Heart right ventricle (tissue), 16 donors: ENCODE measurements around the gene MAP7D2. TPM values are rescaled to one million over a fixed set of nuclear protein-coding genes. Genes with fewer than 3 reads are reported as not detected.

ENCODE experiments used
- ATAC-seq, 8 donors: fragments of 200-7000 bp; cut with Tn5 transposase; one replicate each; pipeline ENCODE4 v1.9.1; 2020; ENCODE audit warnings: mild to moderate bottlenecking in 8 of 8, moderate library complexity in 8 of 8, moderate number of reproducible peaks in 1 of 8
- DNase-seq, 2 donors: peaks; one replicate each; pipeline ENCODE4 v3.0.0-alpha.2; 2020
- H3K27ac ChIP-seq, 10 donors: fragments of 200-600 bp; sonication (generic) in 2 of 10; one replicate each; pipeline versions ENCODE4 v1.5.0 to v1.8.0; 2020 to 2022; ENCODE audit warnings: mild to moderate bottlenecking in 3 of 10
- H3K27me3 ChIP-seq, 7 donors: fragments of 200-600 bp; one replicate each; pipeline ENCODE4 v1.8.0; 2021 to 2022; ENCODE audit warnings: mild to moderate bottlenecking in 2 of 7
- H3K36me3 ChIP-seq, 9 donors: fragments of 200-600 bp; sonication (generic) in 1 of 9; one replicate each; pipeline versions ENCODE4 v1.5.0 to v1.8.0; 2020 to 2022; ENCODE audit warnings: mild to moderate bottlenecking in 2 of 9
- H3K4me1 ChIP-seq, 9 donors: fragments of 200-600 bp; sonication (generic) in 1 of 9; one replicate each; pipeline versions ENCODE4 v1.5.0 to v1.8.0; 2020 to 2022; ENCODE audit warnings: mild to moderate bottlenecking in 4 of 9
- H3K4me3 ChIP-seq, 10 donors: fragments of 200-600 bp; sonication (generic) in 2 of 10; one replicate each; pipeline versions ENCODE4 v1.5.0 to v1.8.0; 2020 to 2022; ENCODE audit warnings: mild to moderate bottlenecking in 7 of 10, moderate library complexity in 2 of 10
- H3K9me3 ChIP-seq, 11 donors: fragments of 200-600 bp in 10 of 11; sonication (generic) in 2 of 11; one replicate each; pipeline versions ENCODE4 v1.5.0 to v1.8.0; 2013 to 2022; ENCODE audit warnings: mild to moderate bottlenecking in 2 of 11, control low read depth in 1 of 11, moderate library complexity in 1 of 11
- WGBS, 2 donors: extraction: QIAGEN DNeasy Blood & Tissue Kit; methylation state at CpG; one replicate each; pipeline ENCODE4 v1.1.7; 2013; ENCODE audit warnings: inconsistent platforms in 1 of 2; 5-methylcytosine and 5-hydroxymethylcytosine counted together
- intact Hi-C, 10 donors: fragments of 100-400 bp; cut with DNase I; formaldehyde crosslinking; loops; one replicate each; pipeline versions ENCODE4 v1.11.1 to v1.14.2; 2022
- polyA plus RNA-seq, 2 donors: library from polyadenylated mRNA; stranded (reverse); fragments of 200-250 nt; gene quantifications; one replicate each; pipeline ENCODE4 v1.2.3, GENCODE V29; 2013
- total RNA-seq, 10 donors: library from RNA; stranded (reverse); fragmentation: NEBNext Ultra II Directional in 3 of 10; extraction: Animal tissue kit (Norgen Biotek cat#: 25700) in 3 of 10; gene quantifications; one replicate each; pipeline versions ENCODE4 v1.2.1 to v1.2.4, GENCODE V29; 2021 to 2023
- TF ChIP-seq, protein P1 (sequence below), 9 donors: fragments of 200-600 bp; sonication (generic) in 2 of 9; IDR thresholded peaks; one replicate each; pipeline versions ENCODE4 v1.5.0 to v1.8.0; 2021 to 2022; ENCODE audit warnings: antibody characterized with exemption in 9 of 9, mild to moderate bottlenecking in 5 of 9, moderate library complexity in 1 of 9
- donor health status: Arrhythmogenic right ventricular cardiomyopathy.
- donor health status: ischemic (EF 13 %, LVEDD 7.1; RV severe dilation, severe dysfunction).
- donor health status: healthy with polysubstance abuse.
- donor health status: DM: no; HTN: yes; CAD: no.
- donor health status: DM: no; HTN: no; CAD: no.
- donor health status: ischemic (EF 25% LVEDD 6.9; RV normal size, moderate dysfunction).
- donor health status: ischemic (EF 25% LVEDD 5.7; RV mildly dilated, moderate dysfunction).
- donor health status: healthy.
- donor health status: DM: yes; HTN: yes; CAD: no.
- donor health status: Ischemic cardiomyopathy.
- donor health status: ischemic (EF 35%, LVEDD 5.7; RV mildly dilated, moderate dysfunction).
- donor health status: nonischemic (EF 11% LVEDD 7.7; RV severe dilation, severe dysfunction).
- donor health status: DM: yes; HTN: yes; CAD: no.
- donor health status: PGD.
- donor health status: ischemic (EF 29% LVEDD 5.4; RV normal size, mild dysfunction).
- donor health status: nonischemic (EF 23%, LVEDD 6.1; RV moderate dilation, normal function).

Gene MAP7D2
- total and polyA plus RNA-seq, 12 donors, result 0.03 to 0.82 (median 0.38) TPM

GRCh38 chrX:20118065-20118824, 1.5 kb upstream of the MAP7D2 start:
- ATAC-seq (no peak), DNase-seq (no peak)
- 38 to 40% methylated on average over 12 of the region's 12 CpGs for WGBS, 2 donors
- H3K4me3 ChIP-seq, result no peak overlapping the region
- TF ChIP-seq, protein P1, sequence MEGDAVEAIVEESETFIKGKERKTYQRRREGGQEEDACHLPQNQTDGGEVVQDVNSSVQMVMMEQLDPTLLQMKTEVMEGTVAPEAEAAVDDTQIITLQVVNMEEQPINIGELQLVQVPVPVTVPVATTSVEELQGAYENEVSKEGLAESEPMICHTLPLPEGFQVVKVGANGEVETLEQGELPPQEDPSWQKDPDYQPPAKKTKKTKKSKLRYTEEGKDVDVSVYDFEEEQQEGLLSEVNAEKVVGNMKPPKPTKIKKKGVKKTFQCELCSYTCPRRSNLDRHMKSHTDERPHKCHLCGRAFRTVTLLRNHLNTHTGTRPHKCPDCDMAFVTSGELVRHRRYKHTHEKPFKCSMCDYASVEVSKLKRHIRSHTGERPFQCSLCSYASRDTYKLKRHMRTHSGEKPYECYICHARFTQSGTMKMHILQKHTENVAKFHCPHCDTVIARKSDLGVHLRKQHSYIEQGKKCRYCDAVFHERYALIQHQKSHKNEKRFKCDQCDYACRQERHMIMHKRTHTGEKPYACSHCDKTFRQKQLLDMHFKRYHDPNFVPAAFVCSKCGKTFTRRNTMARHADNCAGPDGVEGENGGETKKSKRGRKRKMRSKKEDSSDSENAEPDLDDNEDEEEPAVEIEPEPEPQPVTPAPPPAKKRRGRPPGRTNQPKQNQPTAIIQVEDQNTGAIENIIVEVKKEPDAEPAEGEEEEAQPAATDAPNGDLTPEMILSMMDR (IDR thresholded peaks at IDR 0.05), result no peak
- H3K27ac ChIP-seq, result no peak overlapping the region
- intact Hi-C loops, result no loop called here
- no peaks in the 10 kb centered on the region for H3K9me3 ChIP-seq
- peaks cover 0 to 6% (median 0%) of the 10 kb centered on the region in 9 donors for H3K4me1 ChIP-seq
- peaks cover 0 to 59% (median 0%) of the 10 kb centered on the region in 7 donors for H3K27me3 ChIP-seq
- H3K36me3 ChIP-seq, result no peaks in the 10 kb centered on the region

- no peaks in the 10 kb centered on the region for H3K36me3 ChIP-seq
- ATAC-seq (peak in 1 of 8 donors; percentile 34), DNase-seq (no peak)
- intact Hi-C loops, result no loop called here
- peaks cover 0 to 6% (median 0%) of the 10 kb centered on the region in 9 donors for H3K4me1 ChIP-seq
- no peak overlapping the region for H3K27ac ChIP-seq
- no peaks in the 10 kb centered on the region for H3K9me3 ChIP-seq
- peak overlapping the region in 9 of 10 donors; percentile 7 to 39 (median 26) for H3K4me3 ChIP-seq
- TF ChIP-seq, protein P1 (IDR thresholded peaks at IDR 0.05), result no peak
- H3K27me3 ChIP-seq, result peaks cover 0 to 59% (median 0%) of the 10 kb centered on the region in 7 donors
- 6 to 9% methylated on average over 24 to 47 of the region's 47 CpGs for WGBS, 2 donors
Measured at GRCh38 chrX:20116087-20116576, 575 bp downstream of the MAP7D2 start.

- TF ChIP-seq, protein P1 (IDR thresholded peaks at IDR 0.05), result no peak
- 90 to 94% methylated on average over 14 of the region's 14 CpGs for WGBS, 2 donors
- Histone ChIP-seq H3K4me1 (peaks cover 0 to 6% (median 0%) of the 10 kb centered on the region in 9 donors), H3K27me3 (peaks cover 0 to 61% (median 0%) of the 10 kb centered on the region in 7 donors), H3K36me3 (no peaks in the 10 kb centered on the region), H3K9me3 (no peaks in the 10 kb centered on the region), H3K4me3 (no peak overlapping the region), H3K27ac (no peak overlapping the region)
- ATAC-seq (no peak), DNase-seq (no peak)
- intact Hi-C loops, result no loop called here
Measured at GRCh38 chrX:20112022-20112774, 4.5 kb downstream of the MAP7D2 start.

- Histone ChIP-seq H3K27me3 (peaks cover 0 to 52% (median 0%) of the 10 kb centered on the region in 7 donors), H3K4me3 (no peak overlapping the region), H3K4me1 (peaks cover 0 to 5% (median 0%) of the 10 kb centered on the region in 9 donors), H3K36me3 (no peaks in the 10 kb centered on the region), H3K27ac (no peak overlapping the region), H3K9me3 (no peaks in the 10 kb centered on the region)
- intact Hi-C loops, result no loop called here
- TF ChIP-seq, protein P1 (IDR thresholded peaks at IDR 0.05), result no peak
- ATAC-seq, result no peak
- 95 to 97% methylated on average over 10 of the region's 10 CpGs for WGBS, 2 donors
- DNase-seq, result no peak
Measured at GRCh38 chrX:20111271-20111670, 5.4 kb downstream of the MAP7D2 start.
